KBM-7 (cell line): ENCODE measurements around the gene TMEM273.

Experiments used
- DNase-seq: peaks from one replicate; pipeline ENCODE4 v3.0.0-alpha.2; 2015
- in situ Hi-C: fragments of 300-500 bp; cut with MboI; formaldehyde crosslinking; loops from 2 replicates; pipeline ENCODE4 v1.14.3; 2020; ENCODE audit warnings: low sequenced_read_pairs, low pct_unique_long_range_greater_than_20kb, mixed read lengths

Gene TMEM273

GRCh38 chr10:49129376-49129775 lies 58.8 kb downstream of the TMEM273 start:
- DNase-seq: no peak
- in situ Hi-C loops: no loop called here

- DNase-seq: no peak
- in situ Hi-C loops: no loop called here
These were observed 59.3 kb downstream of the TMEM273 start for GRCh38 chr10:49128854-49129253.

DNA sequence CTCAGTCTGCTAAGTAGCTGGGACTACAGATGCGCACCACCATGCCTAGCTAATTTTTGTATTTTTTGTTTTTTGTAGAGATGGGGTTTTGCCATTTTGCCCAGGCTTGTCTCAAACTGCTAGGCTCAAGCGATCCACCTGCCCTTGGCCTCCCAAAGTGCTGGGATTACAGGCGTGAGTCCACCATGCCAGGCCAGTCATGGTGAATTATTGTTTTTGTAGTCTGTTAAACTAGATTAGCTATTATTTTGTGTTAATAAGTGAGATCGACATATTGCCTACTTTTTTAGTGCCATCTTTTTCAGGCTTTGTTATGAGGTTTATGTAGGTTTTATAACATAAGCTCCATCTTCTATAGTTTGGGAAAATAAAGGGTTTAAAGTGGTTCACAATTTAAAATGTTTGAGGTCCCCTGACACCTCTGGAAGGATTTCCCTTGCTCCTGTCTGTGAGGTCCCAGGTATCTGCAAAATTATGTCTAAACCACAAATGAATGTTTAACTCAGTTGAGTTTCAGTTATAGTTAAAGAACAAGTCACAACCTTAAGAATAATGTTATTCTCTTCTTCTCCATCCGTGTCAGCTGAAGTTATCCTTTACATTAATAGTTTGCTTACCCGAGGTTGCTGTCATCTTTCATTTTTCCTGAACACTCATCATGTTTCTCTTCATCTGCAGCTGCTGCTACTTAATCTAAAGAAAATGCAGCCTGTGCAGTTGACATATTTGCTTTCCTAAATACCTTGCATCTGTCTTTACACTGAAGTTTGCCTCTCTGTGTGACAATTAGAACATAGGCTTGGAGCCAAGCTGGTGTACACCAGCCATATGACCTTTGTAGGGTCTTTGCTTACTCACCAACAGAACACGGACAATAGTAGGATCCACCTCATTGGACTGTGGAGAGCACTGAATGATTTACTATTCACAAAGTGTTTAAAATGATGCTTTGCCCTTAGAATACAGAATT lies 63.9 kb downstream of the TMEM273 start:
- in situ Hi-C loops: no loop called here
- DNase-seq: no peak

- in situ Hi-C loops: no loop called here
- no peak for DNase-seq
These were observed 67.3 kb downstream of the TMEM273 start for GRCh38 chr10:49120911-49121310.

- in situ Hi-C loops: no loop called here
- no peak for DNase-seq
These were observed 68.4 kb downstream of the TMEM273 start for GRCh38 chr10:49119746-49120145.

DNA sequence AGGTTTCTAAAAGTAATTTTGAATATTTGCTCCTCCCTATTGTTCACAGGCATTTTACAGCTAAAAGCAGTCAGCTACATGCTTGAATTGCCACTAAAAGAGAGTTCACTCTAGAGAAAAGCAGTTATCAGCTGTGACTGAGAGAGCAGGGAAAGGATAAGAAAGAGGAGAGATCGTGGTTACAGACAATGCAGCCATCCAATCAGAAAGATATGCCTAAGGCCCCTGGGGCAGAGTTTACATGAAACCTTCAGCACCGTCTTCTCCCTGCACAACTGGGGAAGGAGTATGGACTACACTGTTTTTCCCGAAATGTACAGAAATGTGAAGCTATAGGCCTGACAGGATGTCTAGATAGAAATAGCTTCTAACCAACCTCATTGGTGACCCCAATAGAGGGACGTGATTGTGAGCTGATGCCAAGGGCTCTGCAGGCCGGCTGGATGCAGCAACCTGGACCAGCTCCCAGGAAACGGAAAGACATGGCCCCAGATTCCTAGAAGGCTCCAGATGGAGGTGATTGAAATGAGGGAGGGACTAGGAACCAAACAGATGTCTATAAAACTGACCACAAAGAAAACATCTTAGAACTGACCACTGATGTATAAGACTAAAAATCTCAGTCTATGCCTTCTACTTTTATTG lies 69.6 kb downstream of the TMEM273 start:
- DNase-seq: no peak
- in situ Hi-C loops: no loop called here

- in situ Hi-C loops: no loop called here
- no peak for DNase-seq
These were observed 70.7 kb downstream of the TMEM273 start for GRCh38 chr10:49117376-49118070.

- DNase-seq: no peak
- in situ Hi-C loops: no loop called here
These were observed 71.4 kb downstream of the TMEM273 start for GRCh38 chr10:49116509-49117375.

- DNase-seq: no peak
- in situ Hi-C loops: no loop called here
These were observed 72.2 kb downstream of the TMEM273 start for GRCh38 chr10:49115796-49116508.

GRCh38 chr10:49115015-49115795 lies 73.0 kb downstream of the TMEM273 start, which contains the start of gene VSTM4:
Gene VSTM4, minus strand, starts transcription at chr10:49115522. Its CDS starts 37 bp downstream, at chr10:49115485.
- DNase-seq: peak; percentile 28
- in situ Hi-C loops: no loop called here

DNA sequence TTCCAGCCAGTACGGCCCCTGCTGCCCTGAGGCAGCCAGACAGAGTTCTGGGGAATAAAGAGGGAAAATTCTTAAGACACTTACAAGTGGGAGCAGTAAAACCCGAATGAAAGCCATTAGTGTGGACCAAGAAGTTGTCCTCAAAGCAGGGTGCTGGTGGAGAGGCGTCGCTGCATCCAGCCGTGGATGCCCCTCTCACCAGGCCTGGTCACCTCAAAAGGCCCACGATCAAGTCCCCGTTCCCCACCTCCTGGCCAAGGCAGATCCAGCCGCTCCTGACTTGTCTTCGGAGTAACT lies 73.5 kb downstream of the TMEM273 start:
- DNase-seq: no peak
- in situ Hi-C loops: no loop called here

DNA sequence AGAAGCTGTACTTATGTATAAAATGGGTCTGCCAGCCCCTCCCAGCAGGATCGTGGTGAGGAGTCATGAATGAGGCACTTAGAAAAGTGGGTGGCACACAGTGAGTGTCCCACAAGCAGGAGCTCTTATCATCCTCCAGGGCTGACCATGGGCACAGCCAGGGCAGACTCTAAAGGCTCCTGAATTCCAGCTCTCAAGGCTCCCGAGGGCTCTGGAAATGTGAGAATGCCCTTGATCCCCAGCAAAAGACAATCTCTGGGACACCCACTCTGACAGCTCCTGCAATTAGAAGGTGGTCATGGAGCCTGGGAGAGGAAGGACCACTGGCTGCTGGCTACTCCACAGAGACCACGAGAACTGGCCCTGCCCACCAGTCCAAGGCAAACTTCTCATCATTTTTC lies 74.5 kb downstream of the TMEM273 start:
- no peak for DNase-seq
- in situ Hi-C loops: no loop called here

- no peak for DNase-seq
- in situ Hi-C loops: no loop called here
These were observed 75.3 kb downstream of the TMEM273 start for GRCh38 chr10:49112851-49113250.

DNA sequence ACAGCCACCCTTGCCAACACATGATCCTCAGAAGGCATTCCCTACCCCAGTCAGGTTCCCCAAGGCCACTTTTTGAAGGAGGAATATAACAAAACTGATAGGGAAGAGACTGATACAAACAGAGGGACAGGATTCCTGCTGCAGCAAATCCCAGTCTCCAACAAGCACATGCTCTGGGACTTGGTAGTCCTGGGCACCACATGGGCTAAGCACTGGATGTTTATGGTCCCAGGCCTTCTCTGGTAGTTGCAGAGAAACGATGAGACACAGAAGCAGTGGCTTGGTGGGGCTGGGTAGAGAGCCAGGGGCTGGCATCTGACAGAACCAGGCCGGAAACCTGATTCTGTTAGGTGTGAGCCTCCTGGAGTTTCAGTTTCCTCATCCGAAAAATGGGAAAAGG lies 76.1 kb downstream of the TMEM273 start:
- in situ Hi-C loops: no loop called here
- DNase-seq: no peak

- DNase-seq: no peak
- in situ Hi-C loops: no loop called here
These were observed 76.9 kb downstream of the TMEM273 start for GRCh38 chr10:49111320-49111698.

DNA sequence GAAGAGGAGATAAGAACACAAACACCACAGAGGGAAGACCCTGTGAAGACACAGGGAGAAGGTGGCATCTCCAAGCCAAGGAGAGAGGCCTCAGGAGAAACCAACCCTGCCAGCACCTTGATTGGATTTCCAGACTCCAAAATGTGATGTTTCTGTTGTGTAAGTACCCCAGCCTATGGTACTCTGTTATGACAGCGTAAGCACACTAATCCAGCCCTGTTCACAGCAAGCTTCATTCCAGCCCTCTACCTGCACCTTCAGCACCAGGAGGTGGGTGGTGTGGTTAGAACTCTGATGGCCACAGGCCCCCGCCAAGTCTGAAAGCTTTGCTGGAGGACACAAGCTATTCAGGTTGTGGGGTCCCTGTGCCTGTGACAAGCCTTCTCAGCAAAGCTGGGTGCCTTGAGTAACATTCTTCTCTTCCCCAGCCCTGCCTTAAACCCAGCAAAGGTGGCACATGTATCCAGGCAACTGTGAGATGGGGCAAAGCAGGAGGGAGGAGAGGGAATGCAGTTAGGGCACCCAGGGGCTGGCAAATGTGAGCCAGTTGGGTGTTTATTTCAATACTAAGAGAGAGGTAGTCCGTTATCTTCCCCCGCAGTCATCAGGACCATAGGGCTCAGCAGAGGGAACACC lies 77.4 kb downstream of the TMEM273 start:
- in situ Hi-C loops: no loop called here
- DNase-seq: no peak

DNA sequence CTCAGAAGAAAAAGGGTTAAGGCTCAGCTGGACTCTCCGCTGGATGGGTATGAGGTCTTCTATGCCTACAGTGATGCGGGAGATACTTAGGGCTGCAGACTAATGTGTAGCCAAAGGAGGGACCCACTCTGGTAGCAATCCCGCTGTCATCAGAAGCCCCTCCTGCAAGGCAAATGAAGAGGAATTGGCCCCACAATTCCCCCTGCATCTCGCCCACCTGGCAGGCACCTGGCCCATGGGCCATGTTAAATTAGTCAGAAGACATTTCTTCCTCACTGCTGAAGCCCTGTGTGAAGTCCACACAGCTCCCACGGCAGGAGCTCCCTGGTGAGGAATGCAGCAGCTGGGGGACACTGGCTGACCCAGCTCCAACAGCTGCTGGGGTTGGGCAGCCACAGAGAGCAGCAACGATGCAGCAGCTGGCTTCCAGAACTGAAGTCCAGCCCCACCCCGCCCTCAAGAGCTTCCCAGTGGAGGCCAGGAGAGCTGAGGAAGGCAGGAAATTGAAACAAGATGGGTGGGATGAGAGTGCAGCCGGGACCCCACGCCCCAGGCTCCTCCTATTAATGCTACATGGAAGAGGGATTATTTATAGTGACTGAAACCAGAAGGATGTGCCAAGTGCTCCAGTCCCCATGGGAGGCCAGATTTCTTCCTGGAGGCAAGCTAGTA lies 78.4 kb downstream of the TMEM273 start:
- in situ Hi-C loops: no loop called here
- DNase-seq: no peak
